Measurements from ENCODE around the gene LLCFC1.

The LLCFC1 gene

DNA sequence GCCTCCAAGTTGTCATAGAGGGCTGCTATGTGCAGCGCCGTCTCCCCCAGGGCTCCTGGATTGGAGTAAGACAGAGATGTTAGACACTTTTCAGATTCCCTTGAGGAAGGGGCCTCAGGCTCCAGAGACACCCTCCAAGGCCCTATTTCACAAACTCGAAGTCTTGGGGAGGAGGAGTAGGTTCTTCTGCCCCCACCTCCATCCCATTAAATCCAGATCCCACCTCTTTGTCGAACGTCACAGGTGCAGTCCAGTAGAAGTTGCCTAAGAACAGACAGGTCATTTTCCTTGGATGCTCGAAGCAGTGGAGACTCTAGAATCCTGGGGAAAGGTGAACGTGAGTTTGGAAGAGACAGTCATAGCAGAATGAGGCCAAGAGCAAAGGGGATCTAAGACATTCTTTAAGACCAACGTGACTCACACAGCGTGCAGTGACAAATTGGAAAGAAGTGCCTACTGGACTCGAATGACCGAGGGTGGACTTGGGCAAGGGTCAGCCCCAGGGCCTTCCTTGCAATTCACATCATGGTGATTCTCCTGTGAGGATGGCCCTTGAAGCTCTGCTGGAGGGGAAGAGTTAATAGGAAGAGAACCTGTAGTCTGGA is 9.1 kb upstream of the LLCFC1 start:
- no peak for DNase-seq (ENCODE audit: low read depth)
- H3K4me3 ChIP-seq (ENCODE audit: low read depth, low read length) = no peak overlapping the region
- TF ChIP-seq, protein P1, sequence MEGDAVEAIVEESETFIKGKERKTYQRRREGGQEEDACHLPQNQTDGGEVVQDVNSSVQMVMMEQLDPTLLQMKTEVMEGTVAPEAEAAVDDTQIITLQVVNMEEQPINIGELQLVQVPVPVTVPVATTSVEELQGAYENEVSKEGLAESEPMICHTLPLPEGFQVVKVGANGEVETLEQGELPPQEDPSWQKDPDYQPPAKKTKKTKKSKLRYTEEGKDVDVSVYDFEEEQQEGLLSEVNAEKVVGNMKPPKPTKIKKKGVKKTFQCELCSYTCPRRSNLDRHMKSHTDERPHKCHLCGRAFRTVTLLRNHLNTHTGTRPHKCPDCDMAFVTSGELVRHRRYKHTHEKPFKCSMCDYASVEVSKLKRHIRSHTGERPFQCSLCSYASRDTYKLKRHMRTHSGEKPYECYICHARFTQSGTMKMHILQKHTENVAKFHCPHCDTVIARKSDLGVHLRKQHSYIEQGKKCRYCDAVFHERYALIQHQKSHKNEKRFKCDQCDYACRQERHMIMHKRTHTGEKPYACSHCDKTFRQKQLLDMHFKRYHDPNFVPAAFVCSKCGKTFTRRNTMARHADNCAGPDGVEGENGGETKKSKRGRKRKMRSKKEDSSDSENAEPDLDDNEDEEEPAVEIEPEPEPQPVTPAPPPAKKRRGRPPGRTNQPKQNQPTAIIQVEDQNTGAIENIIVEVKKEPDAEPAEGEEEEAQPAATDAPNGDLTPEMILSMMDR (IDR thresholded peaks at IDR 0.05; ENCODE audit: control insufficient read depth, extremely low read depth, insufficient read depth) = no peak

- no peak overlapping the region for H3K4me3 ChIP-seq (ENCODE audit: low read depth, low read length)
- DNase-seq (ENCODE audit: low read depth) = no peak
- TF ChIP-seq, protein P1 (IDR thresholded peaks at IDR 0.05; ENCODE audit: control insufficient read depth, extremely low read depth, insufficient read depth) = no peak
Observed at GRCh38 chr7:142932386-142933091, 6.7 kb upstream of the LLCFC1 start.

DNA sequence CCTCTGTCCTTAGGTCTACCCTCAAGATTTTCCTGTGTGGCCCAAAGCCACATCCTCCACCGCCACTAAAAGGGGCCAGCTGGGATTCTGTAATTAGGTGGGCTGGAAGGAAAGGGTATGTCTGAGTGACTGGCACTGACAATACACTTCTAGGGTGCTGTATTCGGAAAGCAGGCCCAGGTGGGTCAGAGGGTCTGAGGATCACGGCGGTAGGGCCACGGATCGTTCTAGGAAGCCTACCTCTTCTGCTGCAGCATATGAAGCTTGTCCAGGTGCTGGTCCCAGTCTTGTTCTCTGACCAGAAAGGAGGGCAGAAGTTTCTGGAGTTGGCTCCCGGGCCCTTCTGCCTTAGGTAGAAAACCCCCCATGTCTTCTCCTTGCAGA is 6.2 kb upstream of the LLCFC1 start:
- TF ChIP-seq, protein P1 (IDR thresholded peaks at IDR 0.05; ENCODE audit: control insufficient read depth, extremely low read depth, insufficient read depth) = no peak
- no peak overlapping the region for H3K4me3 ChIP-seq (ENCODE audit: low read depth, low read length)
- no peak for DNase-seq (ENCODE audit: low read depth)

DNA sequence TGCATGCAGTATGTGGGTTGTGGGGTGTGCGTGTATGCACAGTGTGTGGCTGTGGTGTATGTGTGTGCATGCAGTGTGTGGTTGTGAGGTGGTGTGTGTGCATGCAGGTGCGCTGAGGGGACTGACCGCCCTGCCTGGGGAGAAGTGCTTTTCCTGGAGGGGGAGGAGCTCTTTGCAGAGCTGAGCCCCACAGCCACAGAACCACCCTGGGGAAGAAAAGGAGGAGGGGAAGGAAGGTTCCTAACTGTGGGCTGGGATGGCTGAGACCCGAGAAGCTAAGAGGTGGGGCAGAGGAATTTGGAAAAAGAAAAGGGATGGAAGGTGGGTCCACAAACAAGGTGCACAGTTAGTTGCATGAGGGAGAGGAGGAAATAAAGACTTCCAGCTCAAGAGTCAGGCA is 5.7 kb upstream of the LLCFC1 start, which contains the start of gene TRPV5:
TSS of gene TRPV5 (minus strand) at position 123 of the 400 bp plus-strand sequence. CDS start 287 bp downstream, outside the sequence.
- TF ChIP-seq, protein P1 (IDR thresholded peaks at IDR 0.05; ENCODE audit: control insufficient read depth, extremely low read depth, insufficient read depth) = no peak
- no peak for DNase-seq (ENCODE audit: low read depth)
- no peak within 1 kb of the TSS for H3K4me3 ChIP-seq (ENCODE audit: low read depth, low read length)

DNA sequence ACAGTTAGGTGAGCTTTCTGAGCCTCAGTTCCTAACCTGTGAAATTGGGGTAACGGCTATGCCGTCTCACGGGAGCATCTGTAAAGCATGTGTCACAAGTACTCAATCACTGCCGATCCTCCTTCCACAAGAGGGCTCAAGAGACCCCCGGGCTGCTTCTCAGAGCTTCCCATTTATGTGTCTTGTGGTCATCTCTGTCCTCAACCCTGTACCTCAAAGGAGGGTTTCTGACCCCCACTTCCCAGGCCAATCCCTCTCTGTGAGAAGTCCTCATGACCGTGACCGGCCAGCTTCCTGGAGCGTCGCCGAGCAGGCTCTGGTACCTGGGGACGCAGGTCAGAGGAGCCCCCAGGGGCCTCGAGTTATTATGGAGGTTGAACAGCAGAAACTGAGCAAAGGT is 5.2 kb upstream of the LLCFC1 start:
- TF ChIP-seq, protein P1 (IDR thresholded peaks at IDR 0.05; ENCODE audit: control insufficient read depth, extremely low read depth, insufficient read depth) = no peak
- no peak overlapping the region for H3K4me3 ChIP-seq (ENCODE audit: low read depth, low read length)
- no peak for DNase-seq (ENCODE audit: low read depth)

DNA sequence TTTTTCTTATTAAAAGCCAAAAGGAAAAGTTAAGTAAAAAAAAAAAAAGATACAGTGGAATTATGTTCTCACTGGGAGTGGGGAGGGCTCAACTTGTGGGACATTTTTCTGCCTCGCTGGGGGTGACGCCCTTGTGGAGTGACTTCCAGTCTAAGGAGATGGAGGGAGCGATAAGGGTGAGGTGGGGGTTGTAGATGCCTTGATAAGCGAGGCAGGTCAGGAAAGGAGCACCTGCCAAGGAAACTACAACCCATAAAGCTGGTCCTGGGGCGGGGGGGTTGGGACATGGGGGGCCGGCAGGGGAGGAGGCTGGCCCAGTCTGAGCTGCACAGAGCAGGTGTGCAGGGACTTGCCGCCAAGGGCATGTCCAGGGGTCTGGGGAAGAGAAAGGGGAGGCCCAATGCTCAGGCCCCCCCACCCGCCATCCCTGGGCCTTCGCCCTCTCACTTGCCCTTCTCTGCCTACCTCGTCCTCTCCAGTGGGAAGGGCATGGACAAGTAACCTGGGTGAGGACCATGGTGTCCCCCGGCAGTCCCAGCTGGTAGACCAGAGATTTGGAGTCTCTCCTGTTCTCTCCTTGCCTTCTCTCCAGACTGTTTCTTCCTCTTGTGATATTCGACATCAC is 3.2 kb upstream of the LLCFC1 start:
- TF ChIP-seq, protein P1 (IDR thresholded peaks at IDR 0.05; ENCODE audit: control insufficient read depth, extremely low read depth, insufficient read depth) = no peak
- no peak overlapping the region for H3K4me3 ChIP-seq (ENCODE audit: low read depth, low read length)
- no peak for DNase-seq (ENCODE audit: low read depth)

All from LNCaP clone FGC (cell line).